SK-N-MC (cell line): Measurements from ENCODE around the gene ZNF428.
A peak's percentile ranks its signal among the peaks of the same experiment; 100 is the strongest.

Source experiments
- DNase-seq: peaks from one replicate; pipeline ENCODE4 v3.0.0-alpha.2; 2011; ENCODE audit warnings: low read depth, low spot score
- H3K27ac ChIP-seq: fragments of 200-600 bp; sonication (generic); 2 replicates; pipeline ENCODE4 v1.5.1; 2016; ENCODE audit warnings: mixed run types
- H3K36me3 ChIP-seq: fragments of 200-600 bp; sonication (generic); 2 replicates; pipeline ENCODE4 v1.6.1; 2017; ENCODE audit warnings: antibody characterized with exemption, low read length, mixed read lengths; ENCODE audit not compliant: insufficient read depth
- H3K4me3 ChIP-seq: fragments of 200-600 bp; sonication (generic); 2 replicates; pipeline ENCODE4 v1.5.1; 2016
- H3K9ac ChIP-seq: fragments of 200-600 bp; sonication (generic); 2 replicates; pipeline ENCODE4 v1.8.0; 2017; ENCODE audit warnings: mixed run types, mixed read lengths; ENCODE audit not compliant: insufficient read length
- H3K9me3 ChIP-seq: fragments of 200-600 bp; sonication (generic); 2 replicates; pipeline ENCODE4 v1.6.1; 2017; ENCODE audit warnings: low read depth, mild to moderate bottlenecking, antibody characterized with exemption, low read length, moderate library complexity, mixed read lengths
- EZH2 ChIP-seq: fragments of 200-600 bp; sonication (generic); IDR thresholded peaks from one replicate; pipeline ENCODE4 v1.6.1; 2017; ENCODE audit warnings: antibody characterized with exemption
- FOXP2 ChIP-seq: optimal IDR thresholded peaks from 2 replicates; pipeline ENCODE3; 2011; ENCODE audit warnings: mild to moderate bottlenecking, moderate library complexity; ENCODE audit not compliant: insufficient read depth; ENCODE audit errors: extremely low read length, control extremely low read depth
- POLR2AphosphoS5 ChIP-seq: IDR thresholded peaks from 2 replicates; pipeline ENCODE4 v1.6.1; 2012; ENCODE audit warnings: mild to moderate bottlenecking, low read depth, low read length, borderline replicate concordance

The ZNF428 gene

GRCh38 chr19:43569657-43570056 is 49.8 kb downstream of the ZNF428 start:
- Histone ChIP-seq H3K27ac (no peak overlapping the region), H3K9me3 (no peaks in the 10 kb centered on the region), H3K36me3 (no peaks in the 10 kb centered on the region; the same call in 1 of the 2 replicates), H3K4me3 (no peak overlapping the region), H3K9ac (no peak overlapping the region)
- no peak for DNase-seq
- TF ChIP-seq POLR2AphosphoS5 (no peak), EZH2 (no peak), FOXP2 (no peak)

GRCh38 chr19:43564800-43565199 is 54.6 kb downstream of the ZNF428 start:
- Histone ChIP-seq H3K4me3 (no peak overlapping the region), H3K27ac (no peak overlapping the region), H3K9me3 (no peaks in the 10 kb centered on the region), H3K9ac (no peak overlapping the region), H3K36me3 (peaks cover 12% of the 10 kb centered on the region; the same call in 1 of the 2 replicates)
- no peak for DNase-seq
- no peak for TF ChIP-seq POLR2AphosphoS5
- TF ChIP-seq FOXP2: no peak
- no peak for TF ChIP-seq EZH2

GRCh38 chr19:43563816-43564457 is 55.5 kb downstream of the ZNF428 start:
- Histone ChIP-seq H3K9ac (no peak overlapping the region), H3K27ac (peak overlapping the region; percentile 46; the same call in 1 of the 2 replicates), H3K4me3 (peak overlapping the region; percentile 36; the same call in 1 of the 2 replicates), H3K36me3 (peaks cover 12% of the 10 kb centered on the region; the same call in 1 of the 2 replicates), H3K9me3 (no peaks in the 10 kb centered on the region)
- no peak for DNase-seq
- TF ChIP-seq POLR2AphosphoS5: no peak

DNA sequence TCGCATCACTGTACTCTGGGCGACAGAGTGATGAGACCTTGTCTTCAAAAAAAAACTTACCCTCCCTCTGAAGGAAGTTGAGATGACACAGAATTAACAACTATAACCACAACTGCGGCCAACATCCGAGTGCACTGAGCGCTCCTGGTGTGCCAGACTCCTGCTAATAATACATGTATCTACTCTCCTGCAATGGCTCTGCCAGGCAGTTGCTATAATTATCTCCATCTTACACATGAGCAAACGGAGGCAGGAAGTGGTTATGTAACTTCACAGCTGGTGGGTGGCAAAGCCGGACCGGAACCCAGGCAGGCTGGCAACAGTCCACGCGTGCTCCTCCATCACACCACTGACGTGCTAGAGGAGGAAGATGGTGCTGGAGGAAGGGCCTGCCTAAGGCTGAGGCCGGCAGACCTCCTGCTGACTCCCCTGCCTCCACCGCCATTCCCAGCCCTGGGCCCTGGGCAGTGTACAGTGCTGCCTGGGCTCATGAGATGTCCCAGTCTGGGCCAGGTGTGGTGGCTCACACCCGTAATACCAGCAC is 56.7 kb downstream of the ZNF428 start:
- Histone ChIP-seq H3K4me3 (0 out of 2 replicates have a peak overlapping the region, but pooled peaks have one; percentile 28), H3K9ac (no peak overlapping the region), H3K27ac (peak overlapping the region; percentile 62), H3K36me3 (peaks cover 16% of the 10 kb centered on the region; the same call in 1 of the 2 replicates), H3K9me3 (no peaks in the 10 kb centered on the region)
- DNase-seq: peak; percentile 42
- TF ChIP-seq FOXP2: no peak
- peak; percentile 16; the same call in 1 of the 2 replicates for TF ChIP-seq POLR2AphosphoS5

GRCh38 chr19:43562226-43562697 is 57.2 kb downstream of the ZNF428 start:
- no peak overlapping the region for H3K9ac ChIP-seq
- 0 out of 2 replicates have a peak overlapping the region, but pooled peaks have one; percentile 28 for H3K4me3 ChIP-seq
- H3K9me3 ChIP-seq: no peaks in the 10 kb centered on the region
- DNase-seq: no peak
- peak overlapping the region; percentile 62; the same call in 1 of the 2 replicates for H3K27ac ChIP-seq
- no peak for TF ChIP-seq FOXP2
- no peak for TF ChIP-seq EZH2
- H3K36me3 ChIP-seq: peaks cover 16% of the 10 kb centered on the region; the same call in 1 of the 2 replicates

DNA sequence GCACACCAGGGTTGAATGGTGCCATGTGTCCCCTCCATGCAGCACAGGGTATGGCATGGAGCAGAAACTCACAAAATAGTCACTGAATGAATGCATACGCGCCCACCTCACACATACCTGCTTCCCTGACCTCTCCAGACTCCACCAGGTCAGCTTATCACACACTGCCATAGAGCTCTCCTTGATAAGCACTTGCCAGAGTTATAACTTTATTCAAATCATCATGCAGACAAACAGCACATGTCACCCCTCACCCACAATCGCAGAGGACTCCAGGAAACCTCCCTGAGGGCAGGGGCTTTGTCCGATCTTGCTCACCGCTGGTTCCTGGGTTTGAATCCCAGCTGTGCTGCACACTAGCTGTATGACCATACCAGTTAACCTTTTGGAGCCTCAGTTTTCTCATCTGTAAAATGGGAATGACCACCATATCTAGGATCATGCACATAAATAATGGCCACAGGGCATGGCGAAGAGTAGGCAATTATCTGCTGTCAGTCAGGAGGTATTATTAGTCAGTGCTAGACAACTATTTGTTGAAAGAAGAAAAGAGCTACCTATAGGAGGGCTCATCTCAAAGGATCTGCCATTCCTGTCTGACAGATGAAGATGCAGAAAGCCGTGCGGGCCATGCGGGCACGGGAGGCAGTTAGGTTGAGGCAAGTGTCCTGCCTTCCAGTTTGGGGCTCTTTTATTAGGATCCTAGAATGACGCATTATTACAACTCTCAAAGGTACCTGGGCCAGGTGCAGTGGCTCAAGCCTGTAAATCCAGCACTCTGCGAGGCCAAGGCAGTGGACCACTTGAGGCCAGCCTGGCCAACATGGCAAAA is 58.1 kb downstream of the ZNF428 start:
- Histone ChIP-seq H3K9ac (no peak overlapping the region), H3K27ac (no peak overlapping the region), H3K36me3 (peaks cover 16% of the 10 kb centered on the region; the same call in 1 of the 2 replicates), H3K9me3 (no peaks in the 10 kb centered on the region), H3K4me3 (no peak overlapping the region)
- TF ChIP-seq POLR2AphosphoS5 (no peak), FOXP2 (no peak), EZH2 (no peak)
- DNase-seq: no peak

GRCh38 chr19:43560687-43561086 is 58.7 kb downstream of the ZNF428 start:
- Histone ChIP-seq H3K27ac (no peak overlapping the region), H3K9me3 (no peaks in the 10 kb centered on the region), H3K36me3 (peaks cover 16% of the 10 kb centered on the region; the same call in 1 of the 2 replicates), H3K4me3 (no peak overlapping the region), H3K9ac (no peak overlapping the region)
- no peak for DNase-seq
- TF ChIP-seq POLR2AphosphoS5: no peak
- TF ChIP-seq FOXP2: no peak
- TF ChIP-seq EZH2: no peak
